HG03342 (cell line): ENCODE data around the gene C4orf50.

Experiments used
- ATAC-seq: cut with Tn5 transposase; IDR thresholded peaks from one replicate; pipeline ENCODE4 v1.9.1; 2021; ENCODE audit warnings: mild to moderate bottlenecking, moderate library complexity; ENCODE audit not compliant: unreplicated experiment

Gene C4orf50

DNA sequence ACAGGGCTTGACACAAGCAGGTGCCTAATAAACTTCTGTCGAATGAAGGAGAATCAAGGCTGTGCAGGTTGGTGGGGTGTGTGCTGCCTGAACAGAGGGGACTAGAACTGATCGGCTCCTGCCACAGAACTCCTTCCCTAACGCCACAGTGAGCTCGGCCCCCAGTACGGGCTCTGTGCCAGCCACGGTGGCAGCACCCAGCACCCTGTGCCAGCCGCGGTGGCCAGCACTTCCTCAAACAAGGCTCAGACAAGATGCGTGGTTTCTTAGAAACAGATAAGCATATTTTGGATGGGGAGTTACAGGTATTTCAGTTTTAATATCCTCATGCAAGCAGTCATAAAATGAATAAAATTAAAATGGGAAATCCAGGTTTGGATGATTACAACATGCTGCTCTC, 26.0 kb upstream of the C4orf50 start:
- ATAC-seq: no peak

DNA sequence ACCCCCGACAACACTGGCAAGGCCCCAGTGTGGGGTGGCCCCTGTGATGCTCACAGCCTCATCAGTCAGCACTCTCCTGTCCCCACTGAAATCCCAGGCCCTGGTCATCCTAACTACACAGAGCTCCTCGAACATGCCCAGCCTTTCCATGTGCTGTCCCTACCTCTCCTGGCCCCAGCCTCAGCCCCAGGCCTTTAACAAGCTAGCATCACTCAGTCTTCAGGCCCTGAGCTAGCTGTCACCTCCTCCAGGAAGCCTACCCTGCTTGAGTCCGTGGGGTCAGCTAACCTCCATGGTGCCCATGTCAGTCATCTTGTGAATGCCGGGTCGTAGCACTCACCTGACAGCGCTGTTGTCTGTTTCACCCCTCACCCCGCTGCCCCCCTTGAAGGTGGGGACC, 25.6 kb upstream of the C4orf50 start:
- ATAC-seq: no peak

DNA sequence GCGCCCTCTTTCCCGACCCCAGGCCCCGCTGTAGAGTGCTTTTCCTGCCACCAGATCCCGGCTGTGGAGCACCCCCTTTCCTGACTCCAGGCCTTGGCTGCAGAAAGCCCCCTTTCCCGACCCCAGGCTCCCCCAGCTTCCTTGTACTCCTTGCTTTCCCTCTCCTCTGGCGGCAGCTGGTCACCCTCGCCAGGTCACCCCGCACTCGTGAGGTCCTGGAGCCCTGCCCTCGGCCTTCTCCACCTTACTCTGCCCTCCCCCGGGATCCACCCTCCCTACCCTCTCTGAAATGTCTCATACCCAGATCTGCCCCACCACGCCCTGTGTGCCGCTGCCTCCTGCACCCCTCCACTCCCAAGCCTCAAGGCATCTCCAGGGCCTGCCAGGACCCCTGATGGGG, 25.0 kb upstream of the C4orf50 start:
- no peak for ATAC-seq

DNA sequence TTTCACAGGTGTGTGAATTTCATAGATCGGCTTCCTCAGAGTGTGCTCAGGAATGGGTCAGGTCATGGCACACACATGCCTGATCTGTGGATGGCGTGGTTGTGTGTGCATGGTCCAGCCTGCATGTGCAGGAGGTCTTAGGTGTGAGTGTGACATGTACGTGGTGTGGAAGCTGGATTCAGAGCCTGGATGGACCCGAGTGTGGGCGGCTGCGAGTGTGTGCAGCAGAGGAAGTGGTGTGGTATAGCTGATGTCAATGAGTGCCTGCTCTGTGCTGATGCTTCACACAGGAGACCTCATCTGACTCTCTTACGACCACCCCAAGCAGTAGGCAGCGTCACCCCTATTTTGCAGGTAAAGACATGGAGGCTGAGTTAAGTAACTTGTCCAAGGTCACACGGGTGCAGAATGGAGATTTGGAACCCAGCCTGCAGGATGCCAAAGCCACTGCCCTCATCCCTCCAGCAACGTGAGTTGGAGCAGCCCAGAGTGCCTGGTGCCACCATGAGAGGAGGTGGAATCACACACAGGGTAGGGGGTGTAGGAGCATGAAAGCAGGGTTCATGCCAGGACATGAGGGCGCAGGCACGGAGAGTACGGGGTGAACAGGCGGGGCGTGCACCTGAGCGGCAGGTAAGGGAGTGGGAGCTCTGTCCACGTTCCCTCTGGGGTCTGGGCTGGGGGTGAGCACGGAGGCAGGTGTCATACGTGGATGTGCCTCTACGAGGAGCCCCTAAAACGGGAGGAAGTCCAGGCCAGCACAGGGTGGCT, 24.2 kb upstream of the C4orf50 start:
- ATAC-seq: no peak

DNA sequence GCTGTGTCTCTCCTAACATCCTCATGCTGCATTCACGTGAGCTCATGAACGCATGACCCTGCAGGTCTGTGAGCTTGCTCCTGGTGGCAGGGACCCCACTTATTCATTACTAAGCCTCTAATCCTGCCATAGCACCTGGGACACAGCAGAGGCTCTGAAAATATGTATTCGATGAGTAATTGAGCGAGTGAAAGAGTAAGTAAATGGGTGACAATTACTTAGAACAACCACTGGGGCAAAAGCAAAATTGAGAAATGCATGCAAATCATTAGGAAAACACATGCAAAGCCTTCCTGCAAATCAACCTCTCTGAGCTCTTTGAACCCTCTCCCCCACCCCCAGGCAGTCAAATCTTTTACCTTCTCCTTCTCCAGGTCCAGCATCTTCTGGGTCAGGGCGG, 23.6 kb upstream of the C4orf50 start:
- ATAC-seq: no peak

DNA sequence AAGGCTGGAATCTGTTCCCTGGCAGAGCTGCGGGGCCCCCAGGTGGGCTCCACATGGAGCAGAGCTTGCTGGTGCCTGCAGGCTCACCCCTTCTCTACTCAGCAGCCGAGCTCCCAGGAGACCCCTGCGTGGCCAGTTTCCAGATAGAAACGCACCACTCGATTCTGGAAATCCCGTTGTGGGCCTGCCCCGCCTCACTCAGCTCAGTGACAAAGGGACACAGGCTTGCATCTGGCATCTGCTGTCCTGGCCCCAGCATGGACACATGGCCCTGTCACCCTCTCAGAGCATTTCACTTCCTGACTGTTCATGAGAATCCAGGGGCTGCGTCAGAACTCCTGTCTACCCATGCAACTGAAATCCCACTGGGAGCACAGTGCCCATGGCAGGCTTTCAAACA, 20.5 kb upstream of the C4orf50 start:
- ATAC-seq: no peak

DNA sequence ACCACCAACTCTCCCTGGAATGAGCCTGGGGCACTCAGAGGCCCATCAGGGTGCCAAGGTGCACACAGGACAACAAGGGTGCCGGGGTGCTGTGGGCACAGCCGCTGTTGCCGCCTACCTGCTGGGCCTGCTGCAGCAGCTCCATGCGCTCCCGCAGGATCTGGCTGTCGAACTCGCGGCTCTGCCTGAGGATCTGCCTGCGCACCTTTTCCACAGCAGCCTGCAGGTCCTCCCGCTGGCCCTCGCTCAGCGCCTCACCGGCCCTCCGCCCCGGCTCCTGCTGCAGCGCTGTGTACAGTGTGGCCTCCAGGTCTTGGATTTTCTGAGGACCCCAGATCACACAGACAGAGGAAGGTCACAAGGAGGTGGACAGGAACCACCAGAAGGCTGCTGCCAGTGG, 17.6 kb upstream of the C4orf50 start:
- ATAC-seq: no peak

DNA sequence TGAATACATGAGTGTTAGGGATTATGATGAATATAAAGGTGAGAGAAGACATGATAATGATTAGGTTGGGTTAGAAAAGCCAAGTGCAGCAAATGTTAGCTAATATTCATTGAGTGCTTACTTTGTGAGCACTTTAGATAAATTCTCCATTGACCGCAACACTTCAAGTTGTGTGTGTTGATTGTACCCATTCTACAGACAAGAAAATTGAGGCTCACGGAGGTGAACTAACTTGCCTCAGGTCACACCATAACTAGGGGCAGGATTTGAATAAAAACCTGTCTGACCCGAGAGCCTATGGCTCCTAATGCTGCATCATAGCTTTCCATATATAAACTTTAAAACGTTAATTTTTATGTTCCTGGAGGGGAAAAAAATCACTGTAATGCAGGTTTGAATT, 15.2 kb upstream of the C4orf50 start:
- ATAC-seq: no peak

DNA sequence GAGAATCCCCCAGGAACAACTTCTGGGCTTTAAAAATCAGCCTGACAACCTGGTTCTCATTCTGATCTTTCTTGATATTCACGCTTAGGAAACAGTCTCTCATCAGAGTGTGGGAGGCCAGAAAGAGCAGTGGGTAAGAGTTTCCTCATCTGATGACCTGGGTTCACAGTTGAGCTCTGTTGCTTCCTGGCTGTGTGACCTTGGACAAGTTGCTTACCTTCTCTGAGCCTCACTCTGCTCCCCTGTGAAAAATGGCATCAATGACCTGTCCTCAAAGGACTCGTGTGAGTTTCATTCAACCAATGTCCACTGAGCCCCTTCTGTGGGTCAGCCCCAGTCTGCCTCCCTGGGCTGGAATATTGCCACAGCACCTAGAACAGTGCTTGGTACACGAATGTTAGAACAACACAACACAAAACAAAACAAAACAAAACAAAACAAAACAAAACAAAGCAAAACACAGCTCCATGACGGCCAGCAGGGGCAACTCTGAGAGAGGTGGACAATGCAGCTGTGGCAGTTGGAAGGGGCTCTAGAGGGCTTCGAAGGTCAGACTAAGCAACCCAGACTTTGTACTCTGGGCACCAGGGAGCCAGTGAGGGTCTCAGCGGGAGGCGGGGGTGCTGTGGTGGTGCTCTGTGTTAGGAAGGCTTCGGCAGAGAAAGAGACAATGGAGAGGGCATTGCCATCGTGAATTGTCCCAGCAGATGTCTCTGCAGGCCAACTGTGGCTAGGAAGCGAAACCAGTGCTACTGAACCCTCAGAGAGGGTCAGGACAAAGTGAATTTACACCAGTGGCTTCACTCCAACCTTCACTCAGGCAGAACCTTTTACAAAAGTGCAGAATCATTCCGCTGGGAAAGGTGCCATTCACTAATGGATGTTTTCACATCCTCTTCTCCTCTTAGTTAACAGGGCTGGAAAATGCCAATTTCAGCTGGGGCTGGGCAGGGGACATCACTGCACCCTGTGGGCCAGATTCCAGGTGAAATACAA, 14.3 kb upstream of the C4orf50 start:
- ATAC-seq: no peak

DNA sequence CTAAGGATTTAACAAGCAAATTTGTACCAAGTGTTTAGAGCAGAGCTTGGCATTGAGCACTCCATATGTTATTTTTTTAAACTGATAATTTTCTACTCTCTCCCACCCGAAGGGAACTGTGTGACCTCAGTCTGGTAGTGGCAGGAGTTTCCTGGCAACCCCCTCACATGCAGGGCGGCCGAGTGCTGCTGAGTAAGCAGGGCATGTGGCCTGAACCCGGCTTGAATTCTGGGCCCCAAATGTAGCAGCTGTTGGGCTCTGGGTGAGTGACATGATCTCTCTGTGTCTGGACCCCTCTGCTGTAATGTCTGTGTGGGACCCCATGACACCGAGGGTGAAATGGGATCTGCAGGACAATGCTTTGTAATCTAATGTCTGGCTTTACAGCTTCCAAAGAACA, 13.6 kb upstream of the C4orf50 start:
- ATAC-seq: no peak

DNA sequence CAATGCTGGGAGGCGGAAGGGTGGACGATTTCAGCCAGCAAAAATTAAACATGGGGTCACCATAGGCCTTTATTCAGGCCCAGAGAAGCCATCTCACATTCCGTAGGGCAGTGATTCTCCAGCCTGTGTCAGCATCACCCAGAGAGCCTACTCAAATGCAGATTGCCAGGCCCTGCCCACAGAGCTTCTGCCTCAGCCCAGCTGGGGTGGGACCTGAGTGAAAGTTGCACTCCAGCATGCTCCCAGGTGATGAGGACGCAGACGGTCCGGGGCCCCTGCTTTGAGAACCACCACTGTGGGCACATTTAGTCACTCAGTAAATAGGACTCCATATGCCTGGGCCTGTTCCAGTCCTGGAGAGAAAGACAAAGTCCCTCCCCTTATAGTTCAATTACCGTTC, 12.4 kb upstream of the C4orf50 start:
- no peak for ATAC-seq

DNA sequence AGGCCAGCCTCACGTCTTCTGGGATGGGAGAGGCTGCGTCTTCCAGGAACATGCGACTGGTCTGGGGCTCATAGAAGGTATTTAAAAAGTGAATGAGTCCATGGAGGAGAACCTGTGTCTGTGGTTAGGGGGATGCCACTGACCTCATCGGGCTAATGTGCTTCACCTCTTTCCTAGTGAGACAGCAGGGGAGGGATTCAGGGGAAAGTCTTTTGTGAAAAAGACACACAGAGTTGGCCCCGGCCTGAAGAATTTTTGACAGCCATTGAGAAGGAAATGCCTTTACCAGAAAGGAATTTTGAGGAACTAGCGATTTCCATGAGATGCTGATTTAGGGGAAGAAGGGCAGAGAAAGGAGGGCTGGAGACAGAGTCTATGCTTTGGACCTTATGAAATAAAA, 11.0 kb upstream of the C4orf50 start:
- ATAC-seq: no peak

DNA sequence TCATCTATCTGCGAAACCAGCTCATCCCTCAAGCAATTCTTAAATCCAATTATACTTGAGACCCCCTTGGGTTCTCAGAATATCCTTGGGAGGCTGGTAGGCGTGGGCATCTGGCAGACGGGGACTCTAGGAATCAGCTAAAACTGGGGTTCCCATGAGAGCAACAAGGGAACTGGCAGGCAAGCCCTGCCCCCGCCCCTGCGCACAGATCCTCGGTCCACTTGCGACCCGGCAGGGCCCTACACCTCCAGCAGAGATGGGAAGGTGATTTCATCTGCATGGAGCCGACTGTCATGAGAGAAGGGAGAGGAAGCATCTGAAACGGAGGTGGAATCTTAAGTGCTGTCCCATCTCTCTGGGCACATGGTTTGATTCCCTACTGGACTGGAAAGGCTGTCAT, 9.9 kb upstream of the C4orf50 start:
- ATAC-seq: no peak

DNA sequence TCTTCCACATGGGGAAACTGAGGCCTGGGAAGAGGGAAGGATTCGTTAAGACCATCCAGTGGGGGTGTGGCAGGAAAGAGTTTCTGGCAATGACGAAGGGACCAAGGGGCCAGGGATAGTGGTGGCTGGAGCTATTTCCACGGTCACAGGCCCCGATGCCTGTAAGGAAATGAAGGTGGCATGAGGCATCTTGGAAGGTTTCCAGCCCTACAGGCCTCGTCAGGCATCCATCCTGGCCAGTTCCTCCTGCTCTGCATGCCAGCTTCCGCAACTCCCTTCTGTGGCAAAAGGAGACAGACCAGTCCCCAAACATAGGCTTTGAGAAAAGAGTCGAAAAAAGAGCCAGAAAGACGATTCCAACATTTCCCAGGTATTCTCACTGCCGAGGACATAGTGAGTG, 9.2 kb upstream of the C4orf50 start:
- no peak for ATAC-seq

DNA sequence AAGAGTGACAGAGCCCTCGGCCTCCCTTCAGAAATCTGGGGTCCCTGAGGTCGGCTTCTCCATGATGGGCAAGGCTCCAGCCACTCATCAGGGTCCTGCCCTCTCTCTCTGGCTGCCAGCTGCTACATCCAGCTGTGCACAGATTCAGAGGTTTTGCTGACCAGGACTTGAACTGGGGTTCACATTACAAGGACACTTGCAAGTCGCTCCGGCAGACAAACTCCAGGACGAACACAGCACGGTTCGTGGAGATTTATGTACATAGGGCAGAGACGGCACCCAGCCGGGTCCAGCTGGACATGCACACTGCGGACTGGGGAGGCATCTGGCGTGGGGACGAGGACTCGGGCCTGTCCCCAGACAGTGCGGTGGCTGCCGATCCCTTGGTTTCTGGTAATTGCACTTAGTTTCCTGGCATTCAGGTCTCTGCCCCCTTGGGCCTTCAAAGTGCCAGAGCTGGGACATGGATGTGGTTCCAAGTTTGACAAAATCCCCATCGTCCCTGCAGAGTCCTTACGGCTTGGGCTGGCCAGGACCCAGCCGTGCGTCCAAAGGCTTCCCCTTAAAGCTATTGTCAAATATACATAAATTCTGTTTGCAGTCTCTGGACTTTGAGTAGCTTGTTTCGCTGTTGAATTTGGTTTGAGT, 6.2 kb upstream of the C4orf50 start:
- ATAC-seq: no peak

DNA sequence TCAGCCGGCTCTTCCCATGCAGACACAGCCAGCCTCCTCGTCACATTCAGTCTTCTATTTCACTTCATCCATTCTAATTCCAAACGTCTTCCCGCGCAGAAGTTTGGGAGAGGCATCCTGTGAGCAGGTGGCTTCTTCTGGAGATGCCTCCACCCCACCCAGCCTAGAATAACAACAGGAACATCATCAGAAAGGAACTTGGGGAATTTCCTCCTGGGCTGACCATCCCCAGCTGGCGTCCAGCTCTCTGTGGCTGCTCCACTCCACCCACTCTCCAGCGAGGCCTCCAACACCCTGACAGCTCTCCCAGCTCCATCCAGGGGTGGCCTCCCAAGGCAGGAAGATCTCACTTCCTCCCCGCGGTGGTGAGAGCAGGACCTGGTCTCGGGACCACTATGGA, 5.5 kb upstream of the C4orf50 start:
- ATAC-seq: no peak

DNA sequence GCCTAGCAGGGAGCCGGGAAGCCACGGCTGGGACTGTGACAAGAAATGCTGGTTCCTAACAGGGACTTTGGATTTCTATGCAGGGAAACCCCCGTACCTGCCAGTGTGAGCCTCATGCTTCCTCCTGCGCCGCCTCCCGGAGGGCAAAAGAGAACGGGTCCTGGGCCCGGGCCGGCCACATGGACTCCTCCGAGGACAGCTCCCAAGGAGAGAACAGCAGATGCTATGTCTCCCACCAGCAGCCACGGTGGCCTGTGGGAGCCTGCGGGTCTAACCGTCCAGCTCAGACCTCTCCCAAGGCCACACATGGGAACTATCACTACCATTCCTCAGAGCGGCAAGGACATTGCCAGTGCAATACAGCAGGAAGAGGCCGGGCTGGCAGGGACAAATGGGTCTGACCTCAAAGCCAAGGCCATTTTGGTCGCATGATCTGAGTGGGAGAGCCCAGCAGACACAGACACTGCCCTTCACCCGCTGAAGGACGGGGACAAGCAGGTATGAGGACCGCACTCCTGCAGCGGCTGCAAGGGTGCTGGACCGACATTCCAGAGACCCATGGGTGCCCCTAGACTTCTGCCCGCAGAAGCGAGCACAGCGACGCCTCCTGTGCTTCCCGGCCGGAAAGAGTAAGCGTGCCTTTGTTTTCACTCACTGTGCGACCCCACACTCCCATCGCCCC, 4.5 kb upstream of the C4orf50 start:
- ATAC-seq: no peak

DNA sequence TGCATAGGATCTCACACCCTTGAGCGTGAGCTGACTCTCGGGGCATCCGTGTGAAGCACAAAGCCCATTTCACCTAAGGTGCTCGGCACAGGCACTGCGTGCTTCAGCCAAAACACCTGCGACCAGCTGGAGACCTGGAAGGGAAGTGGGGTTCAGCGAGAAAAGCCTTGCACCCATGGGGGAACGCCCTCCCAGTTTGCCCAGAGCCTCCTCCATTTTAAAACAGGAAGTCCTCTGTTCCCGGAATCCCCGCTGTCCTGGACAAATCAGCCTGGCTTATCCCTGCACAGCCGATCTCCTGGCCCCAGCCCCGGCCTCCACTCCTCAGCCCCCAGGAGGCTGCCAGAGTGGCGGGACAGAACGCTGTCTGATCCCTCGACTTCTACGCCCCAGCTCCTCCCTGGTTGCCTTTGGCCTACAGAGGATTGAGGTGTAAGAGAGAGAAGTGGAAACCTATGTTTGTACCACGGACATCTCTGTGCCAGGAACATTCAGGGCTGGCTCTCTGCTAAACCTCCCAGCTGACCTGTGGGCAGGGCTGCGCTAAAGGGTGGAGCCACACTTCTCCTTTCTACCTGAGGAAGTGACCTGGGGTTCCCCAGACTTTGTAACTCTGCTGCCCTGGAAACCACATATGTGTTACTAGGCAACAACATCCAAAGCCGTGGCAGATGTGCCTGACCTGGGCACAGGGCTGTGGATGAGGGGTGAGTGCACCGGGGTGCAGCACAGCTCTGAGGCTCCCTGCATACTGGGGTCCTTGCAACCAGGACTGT, 3.8 kb upstream of the C4orf50 start:
- ATAC-seq: no peak

DNA sequence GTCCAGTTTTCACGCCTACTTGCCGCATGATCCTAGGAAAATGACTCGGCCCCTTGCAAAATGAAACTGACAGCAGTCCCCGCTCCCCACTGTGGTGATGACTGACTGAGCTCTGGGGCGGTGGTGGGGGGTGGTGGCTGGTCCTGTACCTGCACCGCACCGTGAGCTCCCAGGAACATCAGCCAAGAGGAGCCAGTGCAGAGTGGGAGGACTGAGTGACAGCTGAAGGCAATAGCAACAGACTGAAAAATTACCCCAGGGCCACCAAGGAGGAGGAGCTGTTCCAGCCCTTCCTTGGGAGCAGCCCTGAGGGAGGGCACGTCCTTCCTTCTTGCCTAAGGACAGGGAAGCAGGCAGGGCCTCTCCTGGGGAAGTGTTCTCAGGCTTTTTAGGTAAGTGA, 2.4 kb upstream of the C4orf50 start:
- no peak for ATAC-seq
